Activated CD4-positive, CD25-positive, alpha-beta regulatory T cell treated with anti-CD3 and anti-CD28 coated beads, Interleukin-2, amount 50 U/mL, for 72 hours (primary cell): ENCODE data around the gene METTL16.

Source experiments
- DNase-seq: peaks from one replicate; pipeline ENCODE4 v3.0.0; 2021

The METTL16 gene

GRCh38 chr17:2378905-2379304 lies 132.8 kb downstream of the METTL16 start:
- DNase-seq, result no peak

- DNase-seq, result no peak
Measured at GRCh38 chr17:2377659-2378058, 134.0 kb downstream of the METTL16 start.

GRCh38 chr17:2376107-2376506 lies 135.6 kb downstream of the METTL16 start:
- DNase-seq, result no peak

GRCh38 chr17:2375406-2375805 lies 136.3 kb downstream of the METTL16 start:
- no peak for DNase-seq

- DNase-seq, result no peak
Measured at GRCh38 chr17:2374549-2375285, 137.0 kb downstream of the METTL16 start.

GRCh38 chr17:2373179-2373578 lies 138.5 kb downstream of the METTL16 start:
- DNase-seq, result no peak

- no peak for DNase-seq
Measured at GRCh38 chr17:2372681-2373080, 139.0 kb downstream of the METTL16 start.

GRCh38 chr17:2372180-2372579 lies 139.5 kb downstream of the METTL16 start:
- DNase-seq, result no peak

- no peak for DNase-seq
Measured at GRCh38 chr17:2371183-2372130, 140.2 kb downstream of the METTL16 start.

- DNase-seq, result no peak
Measured at GRCh38 chr17:2370211-2370589, 141.5 kb downstream of the METTL16 start.

- no peak for DNase-seq
Measured at GRCh38 chr17:2369551-2370210, 142.0 kb downstream of the METTL16 start.

- DNase-seq, result no peak
Measured at GRCh38 chr17:2369039-2369438, 142.6 kb downstream of the METTL16 start.

- no peak for DNase-seq
Measured at GRCh38 chr17:2368359-2368758, 143.3 kb downstream of the METTL16 start.

GRCh38 chr17:2366747-2367494 lies 144.8 kb downstream of the METTL16 start:
- no peak for DNase-seq
